COLO668 (cell line): ENCODE data around the gene NIN.
"Not testable (repeated sequence)": the region's sequence is repeated elsewhere in the genome, so short reads cannot be mapped to it uniquely, and the experiment has no call there.

Source experiments
- DNase-seq: peaks from one replicate; lab custom pipeline; 2025; ENCODE audit not compliant: unreplicated experiment; lab: John Stamatoyannopoulos, UW

NIN gene

DNA sequence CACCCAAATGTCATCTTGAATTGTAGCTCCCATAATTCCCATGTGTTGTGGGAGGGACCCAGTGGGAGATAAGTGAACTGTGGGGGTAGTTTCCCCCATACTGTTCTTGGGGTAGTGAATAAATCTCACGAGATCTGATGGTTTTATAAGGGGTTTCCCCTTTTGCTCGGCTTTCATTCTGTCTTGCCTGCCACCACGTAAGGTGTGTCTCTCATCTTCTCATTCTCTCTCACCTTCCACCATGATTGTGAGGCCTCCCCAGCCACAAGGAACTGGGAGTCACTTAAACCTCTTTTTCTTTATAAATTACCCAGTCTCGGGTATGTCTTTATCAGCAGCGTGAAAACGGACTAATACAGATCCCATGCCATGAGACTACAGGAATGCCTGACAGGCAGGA is 11.7 kb downstream of the NIN start:
- not testable (repeated sequence) for DNase-seq

- DNase-seq: no peak
Observed at GRCh38 chr14:50816395-50817047, 14.4 kb downstream of the NIN start.

DNA sequence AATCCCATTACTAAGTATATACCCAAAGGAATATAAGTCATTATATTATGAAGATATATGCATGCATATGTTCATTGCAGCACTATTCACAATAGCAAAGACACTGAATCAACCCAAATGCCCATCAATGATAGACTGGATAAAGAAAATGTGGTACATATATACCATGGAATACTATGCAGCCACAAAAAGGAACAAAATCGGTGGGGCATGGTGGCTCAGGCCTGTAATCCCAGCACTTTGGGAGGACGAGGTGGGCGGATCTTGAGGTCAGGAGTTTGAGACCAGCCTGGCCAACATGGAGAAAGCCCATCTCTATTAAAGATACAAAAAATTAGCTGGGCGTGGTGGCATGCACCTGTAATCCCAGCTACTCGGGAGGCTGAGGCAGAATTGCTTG is 15.4 kb downstream of the NIN start:
- not testable (repeated sequence) for DNase-seq

DNA sequence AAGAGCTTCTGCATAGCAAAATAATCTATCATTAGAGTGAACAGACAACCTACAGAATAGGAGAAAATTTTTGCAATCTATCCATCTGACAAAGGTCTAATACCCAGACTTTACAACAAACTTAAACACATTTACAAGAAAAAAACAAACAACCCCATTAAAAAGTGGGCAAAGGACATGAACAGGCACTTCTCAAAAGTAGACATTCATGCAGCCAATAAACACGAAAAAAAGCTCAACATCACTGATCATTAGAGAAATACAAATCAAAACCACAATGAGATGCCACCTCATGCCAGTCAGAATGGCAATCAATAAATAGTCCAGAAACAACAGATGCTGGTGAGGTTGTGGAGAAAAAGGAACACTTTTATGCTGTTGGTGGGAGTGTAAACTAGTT is 15.9 kb downstream of the NIN start:
- not testable (repeated sequence) for DNase-seq

GRCh38 chr14:50814161-50814560 is 16.8 kb downstream of the NIN start:
- no peak for DNase-seq

- no peak for DNase-seq
Observed at GRCh38 chr14:50813544-50813863, 17.5 kb downstream of the NIN start.

GRCh38 chr14:50812856-50813543 is 18.0 kb downstream of the NIN start:
- DNase-seq: no peak

GRCh38 chr14:50812180-50812579 is 18.8 kb downstream of the NIN start:
- no peak for DNase-seq

- DNase-seq: no peak
Observed at GRCh38 chr14:50808053-50808452, 22.9 kb downstream of the NIN start.

- DNase-seq: no peak
Observed at GRCh38 chr14:50806241-50806933, 24.6 kb downstream of the NIN start.

GRCh38 chr14:50805396-50805795 is 25.6 kb downstream of the NIN start:
- no peak for DNase-seq

- DNase-seq: no peak
Observed at GRCh38 chr14:50804181-50804721, 26.7 kb downstream of the NIN start.

DNA sequence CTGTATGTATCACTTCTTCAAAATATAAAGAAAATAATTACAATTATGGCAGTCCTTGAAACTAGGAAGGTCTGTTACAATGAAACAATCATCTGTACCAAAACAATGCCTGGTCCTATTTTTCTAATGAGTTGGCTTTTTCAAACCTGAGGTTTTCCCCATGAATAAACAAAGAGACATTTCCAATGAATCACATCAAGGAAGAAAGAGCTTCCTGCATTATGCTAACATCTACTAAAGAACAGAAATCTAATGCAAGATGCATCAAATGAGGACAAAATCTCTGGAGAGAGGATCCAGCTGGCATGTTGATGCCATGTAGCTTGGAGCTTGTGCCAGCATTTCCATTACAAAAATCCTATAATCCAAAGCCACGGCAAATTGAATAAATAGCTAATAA is 29.3 kb downstream of the NIN start:
- no peak for DNase-seq

GRCh38 chr14:50800032-50800431 is 30.9 kb downstream of the NIN start:
- DNase-seq: no peak

- no peak for DNase-seq
Observed at GRCh38 chr14:50798048-50798421, 32.9 kb downstream of the NIN start.

- no peak for DNase-seq
Observed at GRCh38 chr14:50797250-50798047, 33.5 kb downstream of the NIN start.

DNA sequence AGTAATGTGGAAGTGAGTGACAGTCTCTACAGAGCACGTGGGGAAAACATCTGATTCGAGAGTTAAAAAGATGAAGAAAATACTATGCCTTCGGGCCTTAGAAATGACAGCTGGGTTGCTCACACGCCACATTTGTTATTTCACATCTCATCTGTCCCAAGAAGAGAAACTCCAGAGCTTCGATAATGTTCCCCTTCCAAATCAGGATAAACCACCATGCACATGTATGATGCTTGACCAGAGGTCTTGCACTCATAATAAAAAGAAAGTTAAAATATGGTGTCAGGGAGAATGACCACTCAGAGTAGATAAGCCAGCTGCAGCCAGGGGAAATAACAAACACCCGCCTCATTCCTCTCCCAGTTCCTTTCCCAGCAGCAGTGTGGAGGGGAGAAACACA is 34.6 kb downstream of the NIN start:
- no peak for DNase-seq

- DNase-seq: no peak
Observed at GRCh38 chr14:50795909-50796308, 35.1 kb downstream of the NIN start.

DNA sequence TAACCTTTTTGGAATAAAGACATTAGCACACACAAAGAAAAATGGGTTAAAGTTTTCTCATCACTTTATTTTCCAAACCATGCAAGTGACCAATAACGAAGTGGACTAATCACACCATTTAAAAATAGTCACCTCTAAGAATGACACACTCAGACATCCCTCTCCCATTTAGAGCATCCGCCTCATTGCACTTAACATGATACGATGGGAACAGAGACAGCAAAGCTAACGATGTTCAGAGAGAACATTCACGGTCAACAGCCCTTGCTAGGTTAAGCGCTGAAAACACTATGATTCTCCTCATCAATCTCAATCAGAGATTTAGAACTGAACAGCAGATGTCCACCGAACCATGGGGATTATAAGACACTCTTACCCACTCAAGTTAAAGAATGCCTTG is 35.8 kb downstream of the NIN start:
- DNase-seq: no peak

GRCh38 chr14:50794068-50794645 is 36.8 kb downstream of the NIN start:
- no peak for DNase-seq

- DNase-seq: no peak
Observed at GRCh38 chr14:50792634-50793068, 38.3 kb downstream of the NIN start.
